GM06990 (cell line): ENCODE measurements around the gene NDUFB8.

Experiments used
- DNase-seq: peaks from one replicate; pipeline ENCODE4 v3.0.0-alpha.2; 2011; ENCODE audit not compliant: insufficient read length; ENCODE audit errors: extremely low read depth
- H3K27me3 ChIP-seq: replicated peaks from 2 replicates; pipeline ENCODE4 v1.6.0; 2011; ENCODE audit warnings: low read length; ENCODE audit not compliant: control insufficient read depth, insufficient read depth
- H3K36me3 ChIP-seq: 2 replicates; pipeline ENCODE4 v1.5.1; 2011; ENCODE audit warnings: low read length; ENCODE audit not compliant: control insufficient read depth, insufficient read depth
- H3K4me3 ChIP-seq: replicated peaks from 2 replicates; pipeline ENCODE4 v1.5.1; 2011; ENCODE audit warnings: low read depth, mild to moderate bottlenecking, control low read depth, low read length
- CTCF ChIP-seq: IDR thresholded peaks from 2 replicates; pipeline ENCODE4 v1.5.1; 2011; ENCODE audit warnings: low read length, control low read depth, mild to moderate bottlenecking, inconsistent platforms; ENCODE audit not compliant: insufficient read depth, poor library complexity, severe bottlenecking

The NDUFB8 gene

DNA sequence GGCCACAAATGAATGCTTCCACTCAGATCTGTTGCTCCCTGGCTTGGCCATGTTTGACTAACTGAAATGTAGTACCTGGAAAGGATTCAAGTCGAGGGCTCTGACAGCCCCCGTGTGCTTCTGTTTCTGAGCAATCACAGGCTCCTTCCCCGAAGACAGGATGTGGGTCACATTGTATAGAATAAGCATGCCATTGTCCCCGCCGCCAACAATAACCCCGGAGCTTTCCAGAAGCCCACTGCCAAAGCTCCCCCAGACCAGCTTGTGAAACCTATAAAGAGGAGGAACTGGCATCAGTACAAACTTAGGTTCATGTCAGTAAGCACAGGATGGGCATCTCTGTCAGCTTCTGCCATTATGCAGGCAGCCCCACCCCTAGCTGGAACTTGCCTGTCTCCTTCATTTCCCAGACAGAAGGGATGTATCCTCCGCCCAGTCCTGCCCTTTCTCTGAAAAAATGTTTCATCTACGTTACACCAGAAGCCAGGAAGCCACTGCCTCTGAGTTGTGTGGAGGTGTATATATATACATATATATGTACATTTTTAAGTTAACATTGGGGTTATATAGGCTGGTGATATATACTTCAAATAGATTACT is 20.3 kb downstream of the NDUFB8 start:
- TF ChIP-seq CTCF: no peak
- no peak for DNase-seq
- no peak overlapping the region for H3K4me3 ChIP-seq
- peaks cover 14% of the 10 kb centered on the region for H3K36me3 ChIP-seq
- no peaks in the 10 kb centered on the region for H3K27me3 ChIP-seq

DNA sequence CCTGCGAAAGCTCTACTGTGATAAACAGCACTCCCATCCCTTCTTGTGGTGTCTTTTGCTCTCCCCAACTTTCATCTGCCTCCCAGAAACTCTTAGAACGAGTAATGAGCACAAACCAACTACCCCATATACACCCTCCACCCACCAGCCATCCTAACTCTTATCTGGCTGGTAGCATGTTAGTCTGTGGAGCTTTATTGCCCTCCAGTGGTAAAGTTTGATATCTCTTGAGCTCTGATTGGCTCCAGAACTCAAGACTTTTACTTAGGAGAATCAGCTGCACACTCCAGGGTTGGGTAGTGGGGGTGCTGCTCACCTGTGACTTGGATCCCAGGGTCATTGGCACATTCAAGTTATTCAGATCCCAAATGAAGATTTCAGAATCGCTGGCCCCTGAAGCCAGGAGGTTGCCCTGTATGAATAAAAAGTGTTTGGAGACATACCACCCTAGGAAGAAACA is 20.9 kb downstream of the NDUFB8 start:
- Histone ChIP-seq H3K27me3 (no peaks in the 10 kb centered on the region), H3K36me3 (peaks cover 14% of the 10 kb centered on the region), H3K4me3 (no peak overlapping the region)
- TF ChIP-seq CTCF: peak; percentile 43
- no peak for DNase-seq

GRCh38 chr10:100508266-100508665 is 21.4 kb downstream of the NDUFB8 start:
- Histone ChIP-seq H3K4me3 (no peak overlapping the region), H3K27me3 (no peaks in the 10 kb centered on the region), H3K36me3 (peaks cover 14% of the 10 kb centered on the region)
- no peak for TF ChIP-seq CTCF
- DNase-seq: no peak

- DNase-seq: no peak
- Histone ChIP-seq H3K36me3 (peaks cover 14% of the 10 kb centered on the region), H3K4me3 (no peak overlapping the region), H3K27me3 (no peaks in the 10 kb centered on the region)
- TF ChIP-seq CTCF: no peak
Observed at GRCh38 chr10:100507357-100507732, 22.3 kb downstream of the NDUFB8 start.

GRCh38 chr10:100506596-100507356 is 22.9 kb downstream of the NDUFB8 start:
- no peak for DNase-seq
- peaks cover 18% of the 10 kb centered on the region for H3K36me3 ChIP-seq
- no peak overlapping the region for H3K4me3 ChIP-seq
- TF ChIP-seq CTCF: no peak
- no peaks in the 10 kb centered on the region for H3K27me3 ChIP-seq
